Measurements from ENCODE around the gene INSYN2A.

INSYN2A gene

GRCh38 chr10:127148066-127148932 lies 48.1 kb downstream of the INSYN2A start:
- H3K27ac ChIP-seq, result no peak overlapping the region
- TF ChIP-seq CTCF (conservative IDR thresholded peaks at IDR 0.05) (no peak), ZFX (IDR thresholded peaks at IDR 0.05) (no peak)

- TF ChIP-seq CTCF (conservative IDR thresholded peaks at IDR 0.05) (no peak), ZFX (IDR thresholded peaks at IDR 0.05) (no peak)
- no peak overlapping the region for H3K27ac ChIP-seq
Observed at GRCh38 chr10:127146661-127147060, 49.7 kb downstream of the INSYN2A start.

Data from C4-2B (cell line).